Tibial nerve (tissue), 4 donors: ENCODE measurements around the gene MUC5B.

ENCODE experiments used
- EP300 ChIP-seq, 2 donors: sonication (generic); formaldehyde crosslinking; IDR thresholded peaks; one replicate each; pipeline ENCODE4 v1.6.1; 2017; ENCODE audit warnings: antibody characterized with exemption in 2 of 2, mild to moderate bottlenecking in 1 of 2
- POLR2A ChIP-seq, 2 donors: fragments of 450-650 bp; IDR thresholded peaks; one replicate each; pipeline ENCODE4 v1.6.1; 2017; ENCODE audit warnings: antibody characterized with exemption in 2 of 2, mild to moderate bottlenecking in 2 of 2, moderate library complexity in 2 of 2
- TF ChIP-seq, protein P1 (sequence below), 5 experiments: fragments of 200-600 bp in 3 of 5; fragments of 450-650 bp in 2 of 5; sonication (generic) in 3 of 5; IDR thresholded peaks; one replicate each; pipeline ENCODE4 v1.5.1; 2016 to 2019; ENCODE audit warnings: antibody characterized with exemption in 5 of 5, mild to moderate bottlenecking in 3 of 5, moderate library complexity in 2 of 5

DNA sequence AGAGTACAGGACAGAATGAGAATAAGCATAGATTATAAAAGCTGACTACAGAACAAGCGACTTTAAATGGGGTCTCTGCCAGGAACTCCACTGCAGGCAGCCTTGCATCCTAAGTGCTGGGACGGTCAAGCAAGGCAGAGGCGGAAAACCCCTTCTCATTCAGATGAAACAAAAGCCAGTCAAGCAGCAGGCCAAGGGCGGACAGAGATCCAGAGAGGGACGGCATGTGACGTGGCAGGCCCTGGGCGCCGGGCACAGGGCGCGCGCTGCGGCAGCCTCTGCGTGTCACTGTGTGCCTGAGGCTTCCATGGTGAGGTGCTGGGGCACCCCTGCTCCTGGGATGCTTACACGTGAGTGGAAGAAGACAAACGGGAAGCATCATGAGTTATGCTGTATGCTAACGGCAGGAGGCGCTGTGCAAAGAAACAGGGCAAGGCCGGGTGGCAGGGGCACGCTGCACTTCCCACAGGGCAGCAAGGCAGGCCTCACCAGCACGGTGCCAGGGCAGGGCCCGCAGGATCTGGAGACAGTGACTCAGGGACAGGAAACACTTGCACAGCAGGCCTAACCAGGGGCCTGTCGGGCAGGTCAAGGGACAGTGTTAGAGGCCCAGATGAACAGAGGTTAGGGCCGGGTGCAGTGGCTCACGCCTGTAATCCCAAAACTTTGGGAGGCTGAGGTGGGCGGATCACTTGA, 80.4 kb downstream of the MUC5B start:
- TF ChIP-seq, protein P1, sequence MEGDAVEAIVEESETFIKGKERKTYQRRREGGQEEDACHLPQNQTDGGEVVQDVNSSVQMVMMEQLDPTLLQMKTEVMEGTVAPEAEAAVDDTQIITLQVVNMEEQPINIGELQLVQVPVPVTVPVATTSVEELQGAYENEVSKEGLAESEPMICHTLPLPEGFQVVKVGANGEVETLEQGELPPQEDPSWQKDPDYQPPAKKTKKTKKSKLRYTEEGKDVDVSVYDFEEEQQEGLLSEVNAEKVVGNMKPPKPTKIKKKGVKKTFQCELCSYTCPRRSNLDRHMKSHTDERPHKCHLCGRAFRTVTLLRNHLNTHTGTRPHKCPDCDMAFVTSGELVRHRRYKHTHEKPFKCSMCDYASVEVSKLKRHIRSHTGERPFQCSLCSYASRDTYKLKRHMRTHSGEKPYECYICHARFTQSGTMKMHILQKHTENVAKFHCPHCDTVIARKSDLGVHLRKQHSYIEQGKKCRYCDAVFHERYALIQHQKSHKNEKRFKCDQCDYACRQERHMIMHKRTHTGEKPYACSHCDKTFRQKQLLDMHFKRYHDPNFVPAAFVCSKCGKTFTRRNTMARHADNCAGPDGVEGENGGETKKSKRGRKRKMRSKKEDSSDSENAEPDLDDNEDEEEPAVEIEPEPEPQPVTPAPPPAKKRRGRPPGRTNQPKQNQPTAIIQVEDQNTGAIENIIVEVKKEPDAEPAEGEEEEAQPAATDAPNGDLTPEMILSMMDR (IDR thresholded peaks at IDR 0.05): peak in 1 of 5 experiments; percentile 10
- TF ChIP-seq POLR2A (IDR thresholded peaks at IDR 0.05): no peak
- TF ChIP-seq EP300 (IDR thresholded peaks at IDR 0.05): no peak
